Activated CD8-positive, alpha-beta memory T cell treated with anti-CD3 and anti-CD28 coated beads, Interleukin-2, amount 50 U/mL, for 24 hours (primary cell): ENCODE measurements around the gene GSG1L.

ENCODE experiments used
- DNase-seq: peaks from one replicate; pipeline ENCODE4 v3.0.0-alpha.2; 2020; ENCODE audit errors: extremely low read depth

Gene GSG1L

DNA sequence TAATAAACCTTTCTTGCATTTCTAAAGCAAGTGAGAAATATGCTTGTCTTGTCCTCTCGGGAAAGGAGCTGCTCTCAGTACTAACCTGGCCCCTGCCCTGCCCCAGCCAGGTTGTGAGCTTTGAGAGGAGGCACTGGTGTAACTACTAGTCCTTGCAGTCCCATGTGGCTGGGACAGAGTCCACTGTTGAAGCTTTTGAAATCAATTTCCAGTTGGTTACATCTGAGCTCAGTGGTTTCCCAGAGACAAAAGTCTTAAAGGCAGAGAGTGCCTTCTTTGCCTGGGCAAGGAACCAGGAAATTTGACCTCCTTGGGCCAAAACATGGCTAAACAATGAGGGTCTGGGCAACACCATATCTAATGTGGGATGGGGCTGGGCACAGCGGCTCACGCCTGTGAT is 48.7 kb downstream of the GSG1L start:
- DNase-seq: no peak

DNA sequence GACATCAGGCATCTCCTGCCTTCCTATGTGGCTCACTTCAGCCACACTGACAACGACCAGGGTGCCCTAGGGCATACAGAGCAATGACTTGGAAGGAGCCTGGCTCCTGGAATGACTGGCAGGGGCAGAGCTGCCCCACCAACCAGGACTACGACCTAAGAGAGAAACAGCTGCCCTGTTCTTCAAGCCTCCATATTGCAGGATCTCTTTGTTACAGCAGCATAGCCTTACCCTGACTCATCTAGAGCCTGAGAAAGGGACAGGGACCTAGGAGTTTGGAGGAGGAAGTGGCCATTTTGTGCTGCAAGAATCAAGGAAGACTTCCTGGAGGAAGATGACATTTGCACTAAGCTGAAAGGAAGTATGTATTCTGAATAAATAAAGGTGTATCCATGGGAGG is 49.6 kb downstream of the GSG1L start:
- DNase-seq: no peak

DNA sequence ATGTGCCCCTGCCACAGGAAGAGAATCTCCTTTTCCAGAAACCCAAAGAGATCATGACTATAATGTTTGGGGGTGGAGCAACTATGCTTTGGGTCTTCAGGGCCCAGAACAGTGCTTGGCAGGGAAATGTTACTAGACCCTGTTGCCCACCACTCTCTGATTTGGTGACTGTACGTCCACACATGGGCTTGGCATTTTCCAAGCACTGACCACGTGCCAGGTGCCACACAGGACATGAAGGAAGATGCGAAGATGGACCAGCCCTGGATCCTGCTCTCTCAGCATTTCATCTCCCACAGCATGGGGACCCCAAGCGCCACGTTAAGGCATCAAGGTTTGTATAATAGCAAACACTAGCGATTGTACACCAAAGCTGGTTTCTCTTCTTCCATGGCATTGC is 50.1 kb downstream of the GSG1L start:
- no peak for DNase-seq

DNA sequence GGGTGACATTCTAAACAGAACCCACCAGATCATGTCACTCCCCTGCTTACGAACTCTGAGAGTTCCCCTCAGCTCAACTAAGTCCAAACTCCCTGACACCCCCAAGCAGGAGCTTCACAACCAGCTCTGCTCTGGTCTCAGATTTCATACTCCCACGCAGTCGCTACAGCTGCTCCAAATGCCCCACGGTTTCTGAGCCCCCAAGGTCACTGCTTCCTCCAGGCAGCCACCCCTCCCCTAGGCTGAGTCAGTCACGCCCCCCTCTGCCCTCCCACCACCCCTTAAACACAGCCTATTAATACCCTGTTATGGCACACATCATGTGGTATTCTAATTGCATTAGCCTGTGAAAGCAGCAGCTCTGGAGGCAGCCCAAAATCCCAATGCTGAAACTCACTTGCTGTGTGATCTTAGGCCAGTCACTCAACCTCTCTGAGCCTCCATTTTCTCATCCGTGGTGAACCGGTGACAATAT is 51.5 kb downstream of the GSG1L start:
- DNase-seq: no peak

DNA sequence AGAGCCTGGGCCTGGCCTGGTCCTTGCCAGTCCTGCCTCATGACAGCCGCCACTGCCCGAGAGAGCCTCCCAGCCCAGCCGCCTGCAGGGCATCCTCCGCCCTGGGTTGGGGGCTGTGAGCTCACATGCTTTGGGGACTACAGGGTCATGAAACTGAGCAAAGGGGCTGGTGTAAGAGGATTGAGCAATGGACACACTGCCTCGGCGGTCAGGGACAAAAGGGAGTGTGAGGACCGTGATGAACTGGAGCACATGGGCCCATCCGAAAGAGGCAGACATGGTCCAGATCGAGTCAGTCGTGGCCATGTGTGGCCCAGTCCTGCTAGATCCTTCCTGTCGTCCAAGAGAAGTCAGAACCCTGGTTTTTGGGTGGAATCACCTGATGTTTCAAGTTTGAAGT is 52.3 kb downstream of the GSG1L start:
- no peak for DNase-seq

DNA sequence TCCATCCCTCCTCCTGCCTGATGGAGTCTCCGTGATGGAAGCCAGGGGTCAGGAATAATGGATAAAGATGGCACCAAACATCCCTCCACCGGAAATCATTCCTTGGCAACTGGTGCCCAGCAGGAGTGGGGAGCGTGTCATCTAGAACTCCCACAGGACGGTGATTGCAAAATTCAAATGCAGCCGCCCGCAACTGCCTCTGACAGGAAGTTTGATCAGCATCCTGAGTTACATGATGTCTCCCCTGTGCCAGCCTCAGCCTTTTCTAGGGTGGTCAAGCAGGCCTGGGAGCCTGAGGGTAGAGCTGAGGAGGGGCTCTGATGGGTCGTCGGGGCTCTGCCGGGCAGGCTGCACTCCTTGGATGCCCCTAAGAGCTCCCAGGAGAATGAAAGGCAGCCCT is 52.8 kb downstream of the GSG1L start:
- DNase-seq: no peak

DNA sequence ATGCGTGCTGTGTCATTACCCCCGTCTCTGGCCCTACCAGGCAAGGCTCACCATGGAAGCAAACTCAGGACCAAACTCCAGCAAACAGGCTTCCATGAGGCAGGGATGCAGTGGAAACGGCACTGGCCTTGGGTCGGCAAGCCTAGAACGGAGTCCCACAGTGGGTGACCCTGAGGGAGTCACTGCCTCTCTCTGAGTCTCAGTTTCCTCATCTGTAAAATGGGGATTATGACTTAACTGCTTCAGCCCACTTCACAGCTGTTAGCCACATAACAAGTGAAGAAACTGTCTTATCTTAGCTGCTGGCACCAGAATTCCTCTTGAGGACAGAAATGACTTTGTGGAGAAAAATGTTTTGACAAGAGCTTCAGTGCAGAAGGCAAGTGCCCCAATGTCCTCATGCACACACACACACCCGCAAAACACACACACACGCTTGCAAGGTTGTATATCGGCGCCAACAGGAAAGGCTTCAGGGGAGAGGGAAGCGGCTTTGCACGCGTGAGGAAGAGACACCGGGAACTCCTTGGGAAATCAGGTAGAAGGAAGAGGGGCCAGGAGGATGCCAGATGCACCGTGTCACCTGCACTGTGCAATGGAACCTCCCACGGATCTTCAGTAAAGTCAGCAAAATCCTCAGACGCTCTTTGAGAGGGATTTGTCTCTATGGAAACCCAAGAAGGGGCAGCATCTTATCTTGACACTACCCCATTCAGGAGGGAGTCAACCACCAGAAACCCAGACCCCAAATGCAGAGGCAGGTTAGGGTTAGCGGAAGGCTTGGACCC is 53.7 kb downstream of the GSG1L start:
- no peak for DNase-seq

DNA sequence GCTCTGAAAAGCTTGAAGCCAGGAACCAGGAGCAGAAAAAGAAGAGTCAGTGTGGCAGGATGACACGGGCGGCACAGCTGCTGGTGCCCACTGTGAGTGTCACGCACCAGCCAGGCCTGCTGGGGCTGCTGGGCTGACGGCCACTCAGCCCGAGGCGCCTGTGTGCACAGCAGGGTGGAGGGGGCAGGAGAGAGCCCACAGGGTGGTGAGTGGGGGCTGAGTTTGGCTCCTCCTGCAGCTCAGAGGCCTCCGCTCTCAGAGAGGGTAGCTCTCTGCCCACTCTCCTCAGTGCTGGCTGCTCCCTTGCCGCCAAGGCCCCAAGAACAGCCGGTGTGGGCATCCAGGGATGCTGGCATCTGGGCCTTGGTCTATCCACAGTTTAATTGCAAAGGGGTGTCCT is 59.6 kb downstream of the GSG1L start:
- DNase-seq: no peak

DNA sequence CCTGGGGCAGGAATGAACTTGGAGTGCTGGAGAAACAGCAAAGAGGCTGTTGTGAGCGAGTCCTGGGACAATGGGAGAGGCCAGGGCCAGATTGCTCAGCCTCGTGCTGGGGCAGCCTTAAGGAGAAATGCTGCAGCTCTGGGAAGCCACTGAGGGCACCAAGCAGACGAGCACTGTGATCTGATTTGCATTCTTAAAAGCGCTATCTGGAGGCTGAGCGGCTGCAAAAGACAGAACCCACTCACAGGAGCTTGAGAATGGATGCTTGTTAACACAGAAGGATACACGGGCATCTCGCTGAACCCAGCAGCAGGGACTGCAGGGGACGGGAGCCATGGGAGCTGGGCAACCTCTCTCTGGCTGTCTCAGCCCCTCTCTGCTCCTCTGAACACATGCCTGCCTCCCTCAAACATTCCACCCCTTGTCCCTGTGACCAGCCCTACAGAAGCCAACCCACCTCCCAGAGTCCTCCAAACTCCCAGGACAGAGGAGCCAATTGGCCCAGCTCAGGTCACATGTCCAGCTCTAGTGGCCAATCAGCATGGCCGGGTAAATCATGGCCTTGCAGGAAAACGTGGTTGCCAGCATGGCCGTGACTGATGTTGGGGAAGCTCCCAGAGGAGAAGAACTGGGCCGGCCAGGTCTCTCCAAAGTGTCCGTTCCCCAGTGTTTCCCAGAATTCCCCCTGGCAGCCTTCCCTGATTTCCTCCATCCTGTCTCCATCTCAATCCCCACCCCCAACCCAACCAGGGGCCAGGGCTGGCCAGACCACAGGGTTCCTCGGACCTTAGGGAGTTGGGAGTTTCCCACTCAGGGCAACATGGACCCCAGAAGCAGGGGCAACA is 60.3 kb downstream of the GSG1L start:
- no peak for DNase-seq

DNA sequence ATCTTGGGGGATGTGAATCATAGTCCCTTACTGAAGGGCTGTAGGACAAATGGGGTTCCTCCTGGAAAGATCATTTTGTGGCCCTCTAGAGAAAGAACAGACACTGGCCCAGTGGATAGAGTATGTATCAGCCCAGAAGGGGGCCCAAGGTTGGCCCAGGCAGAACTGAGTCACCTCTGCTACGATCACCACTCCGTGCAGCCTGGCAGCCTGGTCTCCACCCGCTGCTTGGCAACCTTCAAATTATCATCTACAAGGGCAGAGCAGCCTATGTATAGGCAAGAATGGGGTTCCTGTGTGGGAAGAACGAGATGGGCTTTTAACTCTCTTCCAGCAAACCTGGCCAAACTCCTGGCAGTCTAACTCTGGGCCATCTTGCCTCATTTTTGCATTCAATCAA is 61.9 kb downstream of the GSG1L start:
- DNase-seq: no peak

DNA sequence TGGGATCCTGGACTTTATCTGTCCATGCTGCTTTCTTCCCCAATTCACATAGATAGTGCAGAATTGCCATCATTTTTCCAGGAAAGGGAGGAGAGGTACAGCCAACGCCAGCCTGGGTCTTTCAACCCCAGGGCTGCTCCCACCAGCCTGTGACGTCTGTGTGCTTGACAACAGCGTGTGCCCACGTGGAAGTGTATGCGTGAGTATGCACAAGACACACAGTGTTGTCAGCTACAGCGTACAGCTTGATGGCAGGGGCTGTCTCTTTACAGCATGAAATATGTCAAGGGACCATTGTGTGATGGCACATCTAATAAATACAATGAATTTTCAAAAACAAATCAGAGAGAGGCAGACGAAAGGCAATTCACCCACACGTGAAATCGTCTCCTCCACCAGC is 62.3 kb downstream of the GSG1L start:
- DNase-seq: no peak

DNA sequence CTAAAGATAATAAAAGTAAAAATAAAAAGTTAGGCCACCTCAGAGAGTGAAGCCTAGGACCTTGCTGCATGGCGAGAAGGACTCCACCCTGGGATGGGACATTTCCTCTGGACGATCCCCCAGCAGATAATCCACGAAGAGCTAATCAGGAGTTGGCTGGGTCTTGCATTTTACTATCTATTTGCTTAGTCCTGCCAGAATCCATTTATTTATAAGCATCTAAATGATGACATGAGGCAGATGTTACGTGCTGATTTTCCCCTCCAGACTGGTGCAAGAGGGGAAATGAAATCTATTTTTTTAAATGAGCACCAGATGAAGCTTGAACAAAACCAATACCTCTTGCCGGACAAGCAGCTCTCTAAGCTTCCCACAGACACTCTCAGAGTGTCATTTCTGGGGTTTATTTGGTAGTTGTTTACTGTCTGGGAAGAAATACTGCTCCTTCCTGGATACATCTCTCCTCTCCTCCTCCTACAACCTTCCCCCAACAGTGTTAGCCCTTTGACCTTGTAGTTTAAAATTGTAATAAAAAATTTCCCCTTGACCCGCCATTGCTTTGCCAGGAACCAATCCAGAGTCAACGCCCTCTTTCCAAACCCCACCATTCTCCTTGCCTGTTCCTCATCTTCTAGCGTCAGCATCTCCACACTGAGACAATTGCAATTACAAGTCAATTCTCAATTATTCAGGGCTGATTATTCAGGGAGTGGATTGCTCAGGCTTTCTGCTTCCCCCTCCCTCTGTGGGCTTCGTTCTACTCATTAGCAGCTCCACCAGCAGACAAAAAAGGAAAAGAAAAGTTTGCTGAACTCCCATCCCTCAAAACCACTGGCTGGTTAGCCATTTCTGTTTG is 63.0 kb downstream of the GSG1L start:
- no peak for DNase-seq

DNA sequence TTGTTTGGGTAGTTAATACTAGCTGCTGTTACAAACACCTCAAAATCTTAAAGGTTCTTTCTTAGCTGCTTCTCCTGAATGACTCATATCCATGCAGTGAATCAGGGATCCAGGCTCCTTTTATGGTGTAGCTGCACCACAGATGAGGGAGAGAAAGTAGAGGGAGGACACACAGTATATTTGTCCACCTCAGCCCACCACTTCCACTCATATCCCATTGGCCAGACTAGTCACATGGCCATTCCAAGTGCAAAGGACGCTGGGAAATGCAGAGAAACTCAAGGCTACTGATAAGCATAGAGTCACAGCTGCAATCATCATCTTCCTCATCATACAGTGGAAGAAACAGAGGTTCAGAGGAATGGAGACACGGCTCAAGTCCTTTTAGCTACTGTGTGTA is 63.8 kb downstream of the GSG1L start:
- no peak for DNase-seq

DNA sequence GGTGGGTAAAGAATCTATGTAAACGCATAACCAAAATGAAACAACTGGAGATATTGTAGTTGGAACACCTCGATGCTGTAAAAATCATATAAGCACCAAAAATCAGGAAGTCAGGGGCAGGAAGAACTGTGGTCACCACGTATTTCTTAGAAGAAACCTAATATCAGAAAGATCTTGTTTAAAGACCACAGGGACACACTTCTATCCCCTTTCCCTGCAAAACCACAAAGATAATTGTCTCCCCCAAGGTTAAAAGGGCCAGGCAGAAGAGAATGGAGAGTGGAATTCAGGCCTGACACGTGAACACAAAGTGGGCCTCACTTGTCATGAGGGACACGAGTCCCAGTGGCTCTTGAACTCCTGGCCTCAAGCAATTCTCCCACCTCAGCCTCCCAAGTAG is 68.1 kb downstream of the GSG1L start:
- DNase-seq: no peak

DNA sequence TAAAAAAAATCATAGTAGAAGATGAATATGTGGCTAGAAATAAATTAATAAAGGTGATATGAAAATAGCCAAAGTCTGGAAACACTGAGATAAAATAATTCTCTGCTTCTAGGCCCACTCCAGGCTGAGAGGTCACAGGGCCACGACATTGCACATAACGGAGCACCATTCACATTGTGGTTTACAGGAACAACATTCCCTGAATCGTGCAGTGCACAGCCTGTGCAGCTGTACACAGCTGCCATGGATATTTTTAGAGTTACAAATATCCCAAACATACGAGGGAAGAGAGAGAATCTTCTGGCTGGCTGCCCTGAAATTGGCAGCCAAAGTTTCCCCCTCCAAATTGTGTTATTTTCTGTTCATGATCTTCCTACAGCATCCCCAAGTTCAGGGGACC is 68.8 kb downstream of the GSG1L start:
- DNase-seq: no peak

DNA sequence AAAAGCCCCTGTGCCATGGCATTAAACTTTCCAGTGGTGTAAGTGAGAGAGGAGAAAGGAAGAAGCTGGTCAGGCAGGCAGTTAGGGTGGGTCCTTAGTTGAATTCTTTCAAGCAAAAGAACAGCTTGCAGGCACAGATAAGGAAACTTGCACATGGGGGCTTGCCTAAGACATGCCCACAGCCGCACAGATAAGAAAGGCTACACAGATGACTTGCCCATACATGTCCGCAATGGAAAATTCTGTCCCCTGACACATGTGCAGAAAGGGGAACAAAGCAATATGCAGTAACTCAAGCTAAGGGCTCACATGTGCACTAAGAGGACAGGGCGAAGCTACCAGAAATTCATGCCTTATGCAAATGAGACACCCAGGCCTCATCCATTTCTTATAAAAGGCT is 69.9 kb downstream of the GSG1L start:
- no peak for DNase-seq

DNA sequence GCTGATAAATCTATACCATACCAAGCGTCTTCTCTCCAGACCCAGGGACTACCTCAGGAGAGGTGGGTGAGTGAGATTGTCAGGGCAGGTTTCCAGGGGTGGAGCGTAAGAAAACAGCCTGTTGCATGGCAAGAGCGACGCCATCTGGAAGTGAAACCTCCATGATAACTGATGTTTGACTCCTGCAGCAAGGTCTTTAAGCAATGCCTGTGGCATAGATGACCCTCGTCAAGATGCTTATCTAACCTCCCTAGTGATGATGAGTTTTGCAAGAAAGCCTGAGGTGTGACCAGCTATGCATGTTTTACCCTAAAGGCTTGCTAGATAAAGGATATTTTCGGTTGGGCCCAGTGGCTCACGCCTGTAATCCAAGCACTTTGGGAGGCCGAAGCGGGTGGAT is 71.6 kb downstream of the GSG1L start:
- no peak for DNase-seq

DNA sequence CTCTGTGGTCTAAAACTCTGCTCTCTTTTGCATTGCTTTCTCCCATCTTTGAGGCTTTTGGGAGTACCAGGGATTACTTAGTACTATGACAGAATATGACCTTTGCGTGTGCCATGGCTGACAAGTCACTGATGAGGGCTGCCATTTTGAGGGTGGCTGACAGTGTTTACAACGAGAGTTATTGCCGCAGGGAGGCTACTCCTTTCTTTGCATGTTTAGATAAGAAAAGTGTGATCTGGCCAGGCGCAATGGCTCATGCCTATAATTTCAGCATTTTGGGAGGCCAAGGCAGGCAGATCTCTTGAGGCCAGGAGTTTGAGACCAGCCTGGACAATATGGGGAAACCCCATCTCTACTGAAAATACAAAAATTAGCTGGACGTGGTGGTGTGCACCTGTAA is 77.5 kb downstream of the GSG1L start:
- no peak for DNase-seq

DNA sequence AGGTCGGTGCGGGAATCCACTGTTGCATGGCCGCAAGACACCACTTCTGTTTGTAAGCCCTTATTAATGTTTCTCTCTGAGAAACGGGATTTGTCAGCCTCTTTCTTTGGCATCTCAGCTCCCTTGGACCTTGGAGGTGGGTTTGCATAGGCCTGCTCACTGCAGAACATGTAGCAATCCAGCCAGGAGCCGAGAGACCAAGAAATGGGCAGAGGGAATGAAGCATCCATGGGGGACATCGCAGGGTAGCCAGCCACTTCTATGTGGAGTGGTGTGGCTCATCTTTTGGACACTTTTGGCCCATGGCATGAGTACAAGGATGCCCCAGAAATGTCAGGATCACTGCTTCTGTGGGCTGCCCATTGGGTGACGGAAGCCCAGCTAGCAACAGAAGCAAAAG is 79.4 kb downstream of the GSG1L start:
- no peak for DNase-seq

DNA sequence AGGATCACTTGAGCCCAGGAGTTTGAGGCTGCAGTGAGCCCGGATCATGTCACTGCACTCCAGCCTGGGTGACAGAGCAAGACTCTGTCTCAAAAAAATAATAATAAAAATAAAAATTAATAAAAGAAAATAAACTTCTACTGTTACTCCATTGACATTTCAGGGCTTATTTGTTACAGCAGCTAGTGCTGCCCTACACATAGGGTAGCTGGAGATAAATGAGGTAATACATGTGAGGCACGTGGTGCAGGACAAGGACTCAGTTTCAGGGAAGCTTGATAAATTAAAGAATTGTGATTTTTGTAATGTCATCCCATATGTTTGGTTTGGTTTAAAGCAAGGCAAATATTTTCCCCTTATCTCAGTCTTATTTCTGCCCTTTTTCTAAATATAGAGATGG is 80.3 kb downstream of the GSG1L start:
- DNase-seq: no peak

DNA sequence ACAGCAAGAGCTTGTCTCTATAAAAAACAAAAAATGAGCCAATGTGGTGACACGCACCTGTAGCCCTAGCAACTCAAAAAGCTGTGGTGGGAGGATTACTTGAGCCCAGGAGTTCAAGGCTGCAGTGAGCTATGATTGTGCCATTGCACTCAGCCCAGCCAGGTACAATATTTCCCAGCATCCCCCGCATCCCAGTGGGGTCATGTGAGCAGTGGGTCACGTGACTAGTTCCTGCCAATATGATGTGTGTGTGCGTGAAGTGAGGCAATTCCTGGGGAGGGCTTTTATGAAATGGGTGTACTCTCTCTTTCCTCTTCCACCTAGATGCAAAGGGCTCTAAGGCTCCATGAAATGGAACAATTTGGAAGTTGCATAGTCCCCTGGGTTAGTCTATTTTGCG is 81.3 kb downstream of the GSG1L start:
- DNase-seq: no peak
